ENCODE measurements around the gene RUVBL1. TPM values are rescaled to one million over a fixed set of nuclear protein-coding genes. Genes with fewer than 3 reads are reported as not detected.

Gene RUVBL1
- total and polyA plus RNA-seq, 2 of the 4 experiments (the other 2 are of a cell fraction), result 68.7 to 83.3 TPM

- TF ChIP-seq CEBPB (IDR thresholded peaks at IDR 0.05; ENCODE audit: low read depth, low read length), result no peak
- TF ChIP-seq SMC3 (IDR thresholded peaks at IDR 0.05; ENCODE audit: low read depth, low read length), result no peak
- TF ChIP-seq FOS (IDR thresholded peaks at IDR 0.05; ENCODE audit: low read depth, low read length), result no peak
- TF ChIP-seq RFX5 (IDR thresholded peaks at IDR 0.05; ENCODE audit: low read depth, low read length), result no peak
- no peak for TF ChIP-seq MXI1 (IDR thresholded peaks at IDR 0.05; ENCODE audit: borderline replicate concordance, low read depth, low read length)
- TF ChIP-seq ELK1 (IDR thresholded peaks at IDR 0.05; ENCODE audit: borderline replicate concordance, low read depth, low read length), result no peak
- no peak for TF ChIP-seq MAZ (IDR thresholded peaks at IDR 0.05; ENCODE audit: borderline replicate concordance, low read depth, low read length)
- TF ChIP-seq, protein P1, sequence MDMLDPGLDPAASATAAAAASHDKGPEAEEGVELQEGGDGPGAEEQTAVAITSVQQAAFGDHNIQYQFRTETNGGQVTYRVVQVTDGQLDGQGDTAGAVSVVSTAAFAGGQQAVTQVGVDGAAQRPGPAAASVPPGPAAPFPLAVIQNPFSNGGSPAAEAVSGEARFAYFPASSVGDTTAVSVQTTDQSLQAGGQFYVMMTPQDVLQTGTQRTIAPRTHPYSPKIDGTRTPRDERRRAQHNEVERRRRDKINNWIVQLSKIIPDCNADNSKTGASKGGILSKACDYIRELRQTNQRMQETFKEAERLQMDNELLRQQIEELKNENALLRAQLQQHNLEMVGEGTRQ (IDR thresholded peaks at IDR 0.05; ENCODE audit: low read depth, low read length), result no peak
- TF ChIP-seq MAFK (IDR thresholded peaks at IDR 0.05; ENCODE audit: low read depth, low read length), result no peak
- TF ChIP-seq NFE2L2 (IDR thresholded peaks at IDR 0.05; ENCODE audit: low read depth, low read length), result no peak
- TF ChIP-seq POLR2A (IDR thresholded peaks at IDR 0.05; ENCODE audit: low read depth, low read length), result no peak
- TF ChIP-seq RCOR1 (IDR thresholded peaks at IDR 0.05; ENCODE audit: insufficient replicate concordance, low read length), result no peak
- H3K18ac ChIP-seq (ENCODE audit: low read depth, low read length), result no peak overlapping the region
- H3K79me1 ChIP-seq (ENCODE audit: low read depth in 1 of 2, low read length in 2 of 2), result peaks cover 12 to 20% of the 10 kb centered on the region in 2 experiments
- peak overlapping the region; percentile 67 for H3K9ac ChIP-seq (ENCODE audit: low read depth, low read length)
- H4K20me1 ChIP-seq (ENCODE audit: insufficient read depth, low read length), result no peaks in the 10 kb centered on the region
- H3K27ac ChIP-seq (ENCODE audit: insufficient read depth, low read length), result no peak overlapping the region; the same call in 1 of the 2 replicates
- no peak overlapping the region for H2AK9ac ChIP-seq (replicated peaks; ENCODE audit: low read depth, low read length, poor library complexity)
- H2BK120ac ChIP-seq (ENCODE audit: low read depth, low read length), result 0 out of 2 replicates have a peak overlapping the region, but pooled peaks have one; percentile 78
- no peak overlapping the region for H3K23ac ChIP-seq (ENCODE audit: low read depth, low read length)
- intact Hi-C loops (cut with micrococcal nuclease) (no loop called here), in situ Hi-C loops (cut with MboI; ENCODE audit: low sequenced_read_pairs) (no loop called here), dilution Hi-C loops (cut with HindIII; ENCODE audit: low sequenced_read_pairs, unreplicated experiment) (no loop called here)
- H3K9me1 ChIP-seq (ENCODE audit: insufficient read depth, low read length), result no peaks in the 10 kb centered on the region
- H2BK20ac ChIP-seq (ENCODE audit: low read depth, low read length), result peak overlapping the region; percentile 70; the same call in 1 of the 2 replicates
- no peak overlapping the region for H3K4ac ChIP-seq (ENCODE audit: low read depth, low read length)
- ATAC-seq (ENCODE audit: low read depth), result no peak
- H3K27me3 ChIP-seq (ENCODE audit: control insufficient read depth, insufficient read depth, low read length), result peaks cover 5% of the 10 kb centered on the region
- peaks cover 2% of the 10 kb centered on the region; the same call in 1 of the 2 replicates for H3K9me3 ChIP-seq (ENCODE audit: control insufficient read depth, insufficient read depth, low read length)
- H2AFZ ChIP-seq (replicated peaks; ENCODE audit: low read length, poor library complexity), result peak overlapping the region; percentile 99
- H3K14ac ChIP-seq (replicated peaks; ENCODE audit: low read depth, low read length), result peak overlapping the region; percentile 48; the same call in 1 of the 2 replicates
- H3K4me1 ChIP-seq (ENCODE audit: control insufficient read depth, insufficient read depth, low read length), result 0 out of 2 replicates have a peak, but pooled peaks cover 2% of the 10 kb centered on the region
- no peak overlapping the region for H4K91ac ChIP-seq (ENCODE audit: insufficient read depth, low read depth, low read length)
- H4K8ac ChIP-seq (ENCODE audit: low read depth in 2 of 2, low read length in 2 of 2), result peak overlapping the region; percentile 96 to 97
- DNase-seq, result peak; percentile 68
- WGBS, 2 experiments (ENCODE audit: extremely low coverage in 2 of 2, insufficient read length in 1 of 2), result 98% methylated on average over 6 of the region's 29 CpGs; no CpG with 5 or more reads in 1 of the 2 experiments
- no peaks in the 10 kb centered on the region; the same call in 1 of the 2 replicates for H3K36me3 ChIP-seq (ENCODE audit: control insufficient read depth, insufficient read depth, low read length)
- no peak overlapping the region for H2BK5ac ChIP-seq (ENCODE audit: low read depth, low read length, poor library complexity, severe bottlenecking)
- 0 out of 3 replicates have a peak overlapping the region, but pooled peaks have one; percentile 64 for H2BK15ac ChIP-seq (ENCODE audit: low read depth, low read length)
- BruUV-seq (replicated peaks), result no TSS peak
- H4K5ac ChIP-seq (ENCODE audit: low read depth, low read length), result peak overlapping the region; percentile 75
- peak overlapping the region; percentile 91; the same call in 1 of the 2 replicates for H3K4me2 ChIP-seq (ENCODE audit: low read depth, low read length)
- H3K4me3 ChIP-seq (ENCODE audit: insufficient read depth, low read depth, low read length), result peak overlapping the region; percentile 90
- no peak overlapping the region for H3K56ac ChIP-seq (ENCODE audit: extremely low read depth, insufficient read depth, low read length)
- H2AK5ac ChIP-seq (ENCODE audit: low read depth, low read length), result no peak overlapping the region
- CTCF ChIA-PET, result no interaction called here
- POLR2A ChIA-PET (ENCODE audit: unreplicated experiment), result no interaction called here
Observed at GRCh38 chr3:128152419-128153155, 29.0 kb upstream of the RUVBL1 start.

All from IMR-90 (cell line).